Stimulated activated CD8-positive, alpha-beta memory T cell treated with anti-CD3 and anti-CD28 coated beads, Interleukin-4, amount 100 ng/mL, for 48 hours (primary cell): Measurements from ENCODE around the gene CRTC1.
"Not testable (repeated sequence)": the region's sequence is repeated elsewhere in the genome, so short reads cannot be mapped to it uniquely, and the experiment has no call there.

Experiments
- DNase-seq: peaks from one replicate; pipeline ENCODE4 v3.0.0-alpha.2; 2020

CRTC1 gene

GRCh38 chr19:18733762-18734332, 50.4 kb downstream of the CRTC1 start:
- not testable (repeated sequence) for DNase-seq

DNA sequence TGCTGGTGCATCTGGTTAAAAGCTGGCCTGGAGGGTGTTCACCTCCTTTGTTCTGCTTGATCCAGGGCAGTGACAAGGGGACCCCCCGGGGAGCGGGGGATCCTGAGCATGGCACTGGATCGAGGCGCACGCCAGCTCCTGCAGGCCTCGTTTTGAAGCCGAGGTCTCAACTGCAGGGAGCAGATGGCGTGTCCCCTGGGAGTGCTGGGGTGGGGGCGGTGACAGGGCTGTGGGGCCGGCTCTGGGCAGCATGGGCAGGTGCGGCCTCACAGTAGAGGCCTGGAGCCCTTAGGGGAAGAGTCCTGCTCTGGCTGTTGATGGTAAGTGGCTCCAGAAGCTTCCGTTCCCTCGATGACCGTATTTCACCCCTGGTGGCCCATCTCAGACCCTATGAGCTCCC, 51.8 kb downstream of the CRTC1 start:
- no peak for DNase-seq

DNA sequence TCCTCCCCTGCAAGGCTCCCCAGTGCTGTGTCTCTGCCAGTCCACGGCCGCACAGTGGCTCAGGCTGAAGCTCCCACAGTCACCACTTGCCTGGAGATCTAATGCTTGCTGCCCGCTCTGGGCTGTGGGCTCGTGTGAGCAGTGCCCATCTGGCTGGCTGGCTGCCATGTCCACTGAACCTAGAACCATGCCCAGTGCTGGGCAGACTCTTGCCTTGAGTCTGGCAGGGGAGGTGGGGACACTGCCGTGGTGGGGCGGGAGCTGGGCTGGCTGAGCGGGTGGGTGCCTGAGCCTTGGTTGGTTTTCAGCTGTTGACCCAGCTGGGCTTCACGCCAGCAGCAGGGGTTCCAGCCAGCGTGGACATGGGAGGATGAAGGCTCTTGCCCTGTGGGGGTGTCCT, 52.3 kb downstream of the CRTC1 start:
- no peak for DNase-seq

DNA sequence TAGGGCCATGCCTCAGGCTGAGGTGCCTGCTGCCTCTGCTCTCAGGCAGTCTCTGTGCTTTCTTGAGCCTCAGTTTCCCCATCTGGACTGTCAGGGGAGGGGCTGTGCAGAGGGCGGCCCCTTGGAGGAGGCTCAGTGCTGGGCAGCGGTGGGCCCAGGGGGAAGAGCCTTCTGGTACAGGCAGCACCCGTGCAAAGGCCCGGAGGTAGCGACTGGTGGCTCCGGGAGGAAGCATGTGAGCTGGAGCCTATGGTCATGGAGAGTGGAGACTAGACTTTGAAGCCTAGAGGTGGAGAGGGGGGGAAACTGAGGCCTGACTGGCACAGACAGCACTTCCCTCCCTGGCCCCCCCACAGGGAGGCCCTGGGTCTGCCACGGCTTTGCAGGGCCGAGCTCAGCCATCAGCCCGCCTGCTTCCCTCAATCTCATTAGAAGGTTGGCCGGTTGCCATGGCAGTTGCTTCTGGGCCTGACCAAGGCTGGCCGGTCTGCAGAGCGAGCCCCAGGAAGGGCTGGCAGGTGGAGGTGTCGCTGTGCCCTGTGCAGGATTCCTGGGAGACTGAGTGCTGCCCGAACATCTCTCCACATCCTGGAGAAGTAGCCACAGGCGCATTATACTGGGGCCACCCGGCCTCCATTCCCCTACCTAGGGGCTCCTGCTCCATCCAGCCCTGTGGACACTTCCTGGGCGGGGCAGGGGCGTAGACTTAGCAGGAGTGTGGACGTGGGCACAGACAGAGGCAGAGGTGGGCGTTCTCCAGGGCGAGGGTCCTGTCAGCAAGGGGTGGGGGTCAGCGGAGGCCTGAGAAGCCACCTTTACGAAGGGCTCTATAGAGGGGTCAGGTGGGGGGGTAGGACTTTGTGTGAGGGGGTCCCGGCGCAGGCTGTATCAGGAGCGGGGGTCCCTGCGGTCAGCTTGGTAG, 53.2 kb downstream of the CRTC1 start:
- DNase-seq: no peak

GRCh38 chr19:18737337-18737953, 54.0 kb downstream of the CRTC1 start:
- no peak for DNase-seq

DNA sequence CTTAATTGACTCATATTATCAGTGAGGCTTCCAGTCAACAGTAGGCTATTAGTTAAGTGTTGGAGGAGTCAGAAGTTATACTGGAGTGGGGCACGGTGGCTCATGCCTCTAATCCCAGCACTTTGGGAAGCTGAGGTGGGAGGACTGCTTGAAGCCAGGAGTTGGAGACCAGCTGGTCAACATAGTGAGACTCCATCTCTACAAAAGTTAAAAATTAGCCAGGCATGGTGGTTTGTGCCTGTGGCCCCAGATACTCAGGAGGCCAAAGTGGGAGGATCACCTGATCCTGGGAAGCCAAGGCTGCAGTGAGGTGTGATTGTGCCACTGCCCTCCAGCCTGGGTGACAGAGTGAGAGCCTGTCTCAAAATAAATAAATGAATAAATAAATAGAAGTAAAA, 54.5 kb downstream of the CRTC1 start:
- no peak for DNase-seq

DNA sequence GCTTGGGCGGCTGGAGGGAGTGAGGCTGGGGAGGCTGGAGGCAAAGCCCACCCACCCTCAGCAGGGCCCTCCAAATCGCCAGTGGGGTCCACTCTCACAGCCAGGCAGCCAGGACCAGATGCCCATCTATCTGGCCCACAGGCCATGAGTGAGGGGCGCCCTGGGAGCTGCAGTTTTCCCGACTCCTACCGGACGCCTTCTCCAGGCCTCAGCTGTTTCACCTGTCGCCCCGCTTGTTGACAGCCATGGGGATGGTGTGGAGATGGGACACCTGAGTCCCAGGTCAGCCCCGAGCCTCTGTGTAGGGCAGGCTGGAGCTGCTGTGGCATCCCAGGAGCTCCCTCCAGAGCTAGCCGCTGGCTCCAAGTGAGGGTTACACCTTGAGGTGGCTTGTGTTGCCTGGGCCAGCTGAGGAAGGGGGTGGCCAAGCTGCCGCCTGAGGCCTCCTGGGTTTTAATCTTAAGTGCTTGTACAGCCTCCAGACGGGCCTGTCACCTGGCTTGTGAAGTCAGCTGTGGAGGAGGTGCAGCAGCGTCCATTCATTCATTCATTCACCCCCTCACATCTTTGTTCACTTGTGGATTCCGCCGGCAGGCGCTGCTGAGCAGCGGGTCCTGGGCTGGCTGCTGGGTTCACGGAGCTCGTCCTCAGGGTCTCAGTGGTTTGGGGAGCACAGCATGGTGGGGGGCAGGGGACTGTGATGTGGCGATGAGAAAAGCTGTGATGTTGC, 55.6 kb downstream of the CRTC1 start:
- no peak for DNase-seq

GRCh38 chr19:18741124-18742121, 57.9 kb downstream of the CRTC1 start:
- DNase-seq: no peak

GRCh38 chr19:18742324-18742723, 58.8 kb downstream of the CRTC1 start:
- no peak for DNase-seq

- no peak for DNase-seq
Observed at GRCh38 chr19:18742838-18743783, 59.6 kb downstream of the CRTC1 start.

DNA sequence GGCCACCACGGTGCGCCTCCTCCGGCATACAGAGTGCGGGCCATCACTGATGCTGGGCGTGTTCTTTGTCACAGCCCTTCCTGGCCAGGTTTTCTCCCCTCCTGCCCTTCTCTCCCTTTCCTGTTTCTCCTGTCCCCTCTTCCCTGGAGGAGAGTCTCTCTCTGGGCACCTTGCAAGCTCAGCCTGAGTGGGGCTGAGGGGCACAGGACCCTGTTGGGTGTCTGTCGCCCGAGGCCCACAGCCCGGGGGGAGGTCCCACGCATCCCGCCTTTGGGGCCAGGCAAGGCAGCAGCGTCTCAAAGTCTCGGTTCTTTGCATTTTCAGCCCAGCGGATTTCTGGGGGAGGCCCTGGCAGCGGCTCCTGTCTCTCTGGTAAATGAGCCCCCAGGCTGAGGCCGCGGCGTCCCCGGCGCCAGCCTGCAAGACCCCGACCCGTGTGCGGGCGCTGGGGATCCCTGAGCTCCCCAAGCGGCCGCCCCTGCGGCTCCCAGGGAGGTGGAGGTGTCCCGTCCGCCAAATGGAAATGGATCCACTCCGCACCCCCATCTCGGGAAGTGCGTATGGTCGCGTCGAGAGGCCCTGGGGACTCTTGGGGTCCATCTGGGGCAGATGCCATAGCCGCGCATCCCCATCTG, 60.4 kb downstream of the CRTC1 start:
- no peak for DNase-seq

- no peak for DNase-seq
Observed at GRCh38 chr19:18745012-18745735, 61.7 kb downstream of the CRTC1 start.

- DNase-seq: no peak
Observed at GRCh38 chr19:18745931-18746330, 62.5 kb downstream of the CRTC1 start.

DNA sequence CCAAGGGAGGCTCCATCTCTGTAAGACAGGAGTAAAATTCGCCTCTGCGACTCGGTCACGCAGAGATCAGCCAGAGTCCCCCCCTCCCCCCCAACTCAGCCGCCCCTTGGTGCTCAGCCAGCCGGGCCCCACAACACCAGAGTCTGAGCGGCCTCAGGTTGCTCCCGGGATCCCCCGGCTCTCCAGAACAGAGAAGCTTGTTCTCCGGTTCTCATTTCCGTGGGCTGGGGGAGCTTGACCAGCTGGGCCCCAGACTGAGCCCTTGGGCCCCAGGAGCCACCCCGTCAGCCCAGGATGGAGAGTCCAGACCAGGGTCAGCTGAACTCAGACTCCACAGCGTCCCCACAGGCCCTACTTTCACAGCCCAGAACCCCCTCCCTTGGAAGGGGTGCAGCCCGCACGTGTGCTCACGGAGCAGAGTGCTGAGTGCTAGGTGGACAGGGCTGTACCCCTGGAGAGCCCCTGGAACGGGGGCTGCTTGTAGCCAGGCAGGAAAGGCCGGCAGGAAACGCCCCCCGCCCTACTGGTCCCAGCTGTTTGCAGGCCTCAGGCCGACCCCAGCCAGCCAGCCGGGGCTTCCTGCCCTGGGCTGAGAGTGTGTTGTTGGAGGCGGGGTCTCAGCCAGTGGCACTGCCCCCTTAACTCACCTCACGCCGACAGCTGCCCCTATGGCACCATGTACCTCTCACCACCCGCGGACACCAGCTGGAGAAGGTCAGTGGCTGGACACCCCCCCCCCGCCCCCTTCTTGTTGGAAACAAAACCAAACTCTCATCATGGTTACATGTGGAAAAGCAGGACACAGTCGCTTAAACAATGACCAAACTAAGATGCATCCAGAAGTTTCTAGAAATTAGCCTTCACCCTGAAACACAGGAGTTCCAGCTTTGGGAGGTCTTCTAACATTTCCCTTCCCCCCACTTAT, 63.2 kb downstream of the CRTC1 start:
- DNase-seq: no peak

- DNase-seq: no peak
Observed at GRCh38 chr19:18749362-18750231, 66.1 kb downstream of the CRTC1 start.

DNA sequence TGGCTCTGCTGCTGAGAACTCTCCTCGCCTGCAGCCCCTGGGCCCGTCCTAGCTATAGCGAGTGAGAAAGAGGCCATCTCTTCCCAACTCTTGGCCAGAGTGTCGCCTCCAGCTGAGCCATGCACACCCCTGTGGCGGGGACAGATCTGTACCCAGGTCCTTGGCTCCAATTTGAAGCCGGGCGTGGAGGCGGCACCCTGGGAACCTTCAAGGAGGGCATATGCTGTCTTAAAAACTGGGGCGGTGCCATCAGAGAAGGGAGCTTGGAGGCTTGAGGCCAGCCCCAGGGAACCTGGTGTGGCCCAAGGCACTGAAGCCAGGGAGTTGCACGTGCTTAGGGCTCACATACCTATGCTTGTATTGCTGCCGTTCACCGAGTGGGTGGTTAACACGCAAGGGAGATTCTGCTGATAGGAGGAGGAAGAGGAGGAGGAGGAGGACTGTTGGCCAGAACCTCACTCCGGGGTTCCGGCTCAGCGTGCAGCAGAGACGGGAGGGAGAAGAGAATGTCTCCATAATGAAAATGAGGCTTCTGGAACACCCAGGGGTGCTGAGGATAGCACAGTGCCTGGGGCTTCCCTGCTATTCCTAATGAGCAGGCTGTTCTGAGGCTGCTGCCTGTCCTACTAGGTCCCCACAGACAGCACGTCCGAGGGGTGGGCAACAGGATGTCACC, 67.0 kb downstream of the CRTC1 start:
- no peak for DNase-seq

GRCh38 chr19:18751571-18751970, 68.1 kb downstream of the CRTC1 start:
- DNase-seq: no peak
